VCaP (cell line): ENCODE results near the gene PLCD1.

Source experiments
- H3K27ac ChIP-seq: fragments of 450-650 bp; 2 replicates; pipeline ENCODE4 v1.5.1; 2017
- CTCF ChIP-seq: fragments of 450-650 bp; conservative IDR thresholded peaks from 2 replicates; pipeline ENCODE4 v1.5.1; 2017; ENCODE audit warnings: mild to moderate bottlenecking, moderate library complexity

The PLCD1 gene

GRCh38 chr3:37984596-37984995 is 44.8 kb downstream of the PLCD1 start:
- no peak for TF ChIP-seq CTCF
- peak overlapping the region; percentile 90 for H3K27ac ChIP-seq

- TF ChIP-seq CTCF = no peak
- peak overlapping the region; percentile 90 for H3K27ac ChIP-seq
These were observed 45.4 kb downstream of the PLCD1 start for GRCh38 chr3:37984051-37984450.

DNA sequence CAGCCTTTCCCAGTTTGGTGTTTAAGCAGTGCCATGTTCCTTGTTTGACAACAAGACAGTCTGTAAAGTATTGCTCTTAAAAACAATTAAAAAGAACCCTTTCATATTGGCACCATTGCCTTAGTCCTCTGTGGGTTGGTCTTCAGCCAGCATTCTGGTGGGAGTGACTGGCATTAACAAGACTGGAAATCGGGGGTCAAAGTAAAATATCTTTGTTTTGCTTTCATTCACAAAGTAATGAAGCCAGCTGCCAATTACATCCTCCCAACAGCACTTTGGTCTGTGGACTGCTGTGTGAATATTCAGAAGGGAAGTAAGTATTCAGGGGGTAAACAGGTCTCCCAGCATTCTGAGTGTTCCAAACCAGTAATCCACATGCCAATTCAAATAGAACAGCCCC is 47.1 kb downstream of the PLCD1 start:
- TF ChIP-seq CTCF = no peak
- H3K27ac ChIP-seq = peak overlapping the region; percentile 90

DNA sequence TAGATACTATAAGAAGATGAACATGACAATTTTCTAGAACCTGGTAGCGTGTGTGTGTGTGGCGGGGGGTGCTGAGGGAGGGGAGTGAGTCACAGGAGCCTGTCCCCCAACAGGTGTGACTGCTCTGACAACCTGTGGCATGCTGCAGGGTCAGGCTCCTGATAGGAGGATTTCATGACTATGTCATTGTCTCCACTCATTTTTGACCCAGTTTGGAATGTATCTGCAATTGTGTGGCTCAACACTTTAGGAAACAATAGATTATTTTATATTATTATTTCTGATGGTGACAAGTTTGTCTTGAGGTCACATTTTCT is 48.1 kb downstream of the PLCD1 start:
- TF ChIP-seq CTCF = no peak
- peak overlapping the region; percentile 90 for H3K27ac ChIP-seq

- TF ChIP-seq CTCF = no peak
- H3K27ac ChIP-seq = peak overlapping the region; percentile 90
These were observed 48.7 kb downstream of the PLCD1 start for GRCh38 chr3:37980462-37981347.

GRCh38 chr3:37979541-37980461 is 49.6 kb downstream of the PLCD1 start:
- no peak for TF ChIP-seq CTCF
- H3K27ac ChIP-seq = peak overlapping the region; percentile 90; the same call in 1 of the 2 replicates
